ENCODE results near the gene PTCRA.
A peak's percentile ranks its signal among the peaks of the same experiment; 100 is the strongest.
"Not testable (repeated sequence)": the region's sequence is repeated elsewhere in the genome, so short reads cannot be mapped to it uniquely, and the experiment has no call there.

The PTCRA gene

DNA sequence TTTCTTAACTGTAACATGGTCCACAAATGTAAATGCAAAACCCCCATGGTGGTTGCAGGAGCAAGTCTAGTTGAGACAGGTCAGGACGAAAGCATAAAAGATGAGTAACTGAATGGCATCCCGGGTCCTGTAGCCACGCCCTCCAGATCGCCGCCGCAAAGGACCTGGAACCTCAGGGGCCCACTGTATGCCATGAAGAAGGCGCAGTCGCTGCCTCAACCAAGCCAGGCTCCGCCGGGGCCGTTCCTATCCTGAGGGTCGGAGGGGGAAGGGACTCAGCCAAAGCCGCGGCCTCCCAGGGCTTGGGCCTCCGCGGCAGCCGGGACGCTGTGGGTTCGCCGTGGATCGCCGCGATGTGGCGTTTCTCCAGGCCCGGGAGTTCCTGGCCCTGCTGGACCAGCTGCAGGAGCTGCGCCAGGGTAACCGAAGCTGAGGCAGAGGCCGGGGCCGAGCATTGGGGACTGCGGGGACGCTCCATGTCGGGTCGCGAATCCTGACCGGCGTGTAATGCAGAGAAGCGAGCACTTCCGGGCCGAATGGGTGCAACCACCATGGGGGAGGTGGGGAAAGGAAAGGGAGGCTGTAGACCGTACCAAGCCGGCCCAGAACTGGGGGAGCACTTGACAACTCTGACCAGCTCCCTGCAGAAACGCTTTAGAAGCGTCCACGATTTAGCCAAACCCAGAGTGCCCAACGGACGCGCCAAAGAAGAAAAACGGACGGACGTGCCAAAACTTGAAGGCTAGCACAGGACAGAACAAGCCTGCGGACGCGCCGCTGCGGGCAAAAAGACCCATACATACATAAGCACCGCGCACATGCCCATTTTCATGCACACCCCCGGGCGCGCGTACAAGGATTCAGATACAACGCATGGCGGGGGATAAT, 25.3 kb upstream of the PTCRA start:
- Histone ChIP-seq H3K4me2 (ENCODE audit: low read depth, low read length, poor library complexity, severe bottlenecking) (peak overlapping the region; percentile 75), H3F3A (ENCODE audit: low read depth) (no peaks in the 10 kb centered on the region), H3K36me3 (ENCODE audit: insufficient read depth, low read length) (peaks cover 9% of the 10 kb centered on the region; the same call in 1 of the 2 replicates), H3K9ac (ENCODE audit: low read depth, low read length, poor library complexity, severe bottlenecking) (peak overlapping the region; percentile 84), H3K79me2 (ENCODE audit: insufficient read depth, low read length) (peaks cover 8% of the 10 kb centered on the region; the same call in 1 of the 2 replicates), H3K9me2 (replicated peaks; ENCODE audit: low read depth, low read length) (no peaks in the 10 kb centered on the region), H2AFZ (ENCODE audit: low read length) (peak overlapping the region; percentile 82), H3K4me1 (ENCODE audit: insufficient read depth, low read length, poor library complexity, severe bottlenecking) (peaks cover 6% of the 10 kb centered on the region), H3K9me3 (ENCODE audit: insufficient read depth, low read depth, low read length) (no peaks in the 10 kb centered on the region), H4K20me1 (ENCODE audit: insufficient read depth, low read length, poor library complexity, severe bottlenecking) (peaks cover 14% of the 10 kb centered on the region), H3K27me3 (ENCODE audit: insufficient read depth, low read length, poor library complexity, severe bottlenecking) (no peaks in the 10 kb centered on the region), H3K4me3 (ENCODE audit: low read length, poor library complexity, severe bottlenecking) (peak overlapping the region; percentile 84)
- no peak for TF ChIP-seq CTCF (conservative IDR thresholded peaks at IDR 0.05; ENCODE audit: low read length)
- no peak for TF ChIP-seq EZH2phosphoT487 (IDR thresholded peaks at IDR 0.05; ENCODE audit: borderline replicate concordance)

GRCh38 chr6:42891199-42891722, 24.6 kb upstream of the PTCRA start:
- TF ChIP-seq CTCF (conservative IDR thresholded peaks at IDR 0.05; ENCODE audit: low read length) = no peak
- TF ChIP-seq EZH2phosphoT487 (IDR thresholded peaks at IDR 0.05; ENCODE audit: borderline replicate concordance) = no peak
- H3K4me1 ChIP-seq (ENCODE audit: insufficient read depth, low read length, poor library complexity, severe bottlenecking) = peaks cover 6% of the 10 kb centered on the region

GRCh38 chr6:42894041-42894828, 21.6 kb upstream of the PTCRA start:
- not testable (repeated sequence) for H3K27me3 ChIP-seq (ENCODE audit: insufficient read depth, low read length, poor library complexity, severe bottlenecking); H3K9me3 ChIP-seq (ENCODE audit: insufficient read depth, low read depth, low read length); H3K4me2 ChIP-seq (ENCODE audit: low read depth, low read length, poor library complexity, severe bottlenecking); H3K36me3 ChIP-seq (ENCODE audit: insufficient read depth, low read length); H3K79me2 ChIP-seq (ENCODE audit: insufficient read depth, low read length); H2AFZ ChIP-seq (ENCODE audit: low read length); H3K9me2 ChIP-seq (replicated peaks; ENCODE audit: low read depth, low read length); H3K4me3 ChIP-seq (ENCODE audit: low read length, poor library complexity, severe bottlenecking); H3K4me1 ChIP-seq (ENCODE audit: insufficient read depth, low read length, poor library complexity, severe bottlenecking); H3K9ac ChIP-seq (ENCODE audit: low read depth, low read length, poor library complexity, severe bottlenecking); H4K20me1 ChIP-seq (ENCODE audit: insufficient read depth, low read length, poor library complexity, severe bottlenecking); H3F3A ChIP-seq (ENCODE audit: low read depth)

More at GRCh38 chr6:42891199-42891722, 24.6 kb upstream of the PTCRA start:
- Histone ChIP-seq H3K36me3 (ENCODE audit: insufficient read depth, low read length) (peaks cover 3% of the 10 kb centered on the region; the same call in 1 of the 2 replicates), H3K9ac (ENCODE audit: low read depth, low read length, poor library complexity, severe bottlenecking) (peak overlapping the region; percentile 84), H3K79me2 (ENCODE audit: insufficient read depth, low read length) (0 out of 2 replicates have a peak, but pooled peaks cover 4% of the 10 kb centered on the region), H3K9me2 (replicated peaks; ENCODE audit: low read depth, low read length) (no peaks in the 10 kb centered on the region), H3K9me3 (ENCODE audit: insufficient read depth, low read depth, low read length) (no peaks in the 10 kb centered on the region), H3K4me3 (ENCODE audit: low read length, poor library complexity, severe bottlenecking) (peak overlapping the region; percentile 84), H4K20me1 (ENCODE audit: insufficient read depth, low read length, poor library complexity, severe bottlenecking) (peaks cover 10% of the 10 kb centered on the region), H3K27me3 (ENCODE audit: insufficient read depth, low read length, poor library complexity, severe bottlenecking) (no peaks in the 10 kb centered on the region), H3F3A (ENCODE audit: low read depth) (no peaks in the 10 kb centered on the region), H3K4me2 (ENCODE audit: low read depth, low read length, poor library complexity, severe bottlenecking) (peak overlapping the region; percentile 75), H2AFZ (ENCODE audit: low read length) (peak overlapping the region; percentile 82)

Measured in Loucy (cell line).